ENCODE measurements around the gene POPDC2. TPM values are rescaled to one million over a fixed set of nuclear protein-coding genes. Genes with fewer than 3 reads are reported as not detected.

Gene POPDC2
- total and polyA plus RNA-seq, 2 of the 4 experiments (the other 2 are of a cell fraction) = under 0.01 to 0.29 TPM

DNA sequence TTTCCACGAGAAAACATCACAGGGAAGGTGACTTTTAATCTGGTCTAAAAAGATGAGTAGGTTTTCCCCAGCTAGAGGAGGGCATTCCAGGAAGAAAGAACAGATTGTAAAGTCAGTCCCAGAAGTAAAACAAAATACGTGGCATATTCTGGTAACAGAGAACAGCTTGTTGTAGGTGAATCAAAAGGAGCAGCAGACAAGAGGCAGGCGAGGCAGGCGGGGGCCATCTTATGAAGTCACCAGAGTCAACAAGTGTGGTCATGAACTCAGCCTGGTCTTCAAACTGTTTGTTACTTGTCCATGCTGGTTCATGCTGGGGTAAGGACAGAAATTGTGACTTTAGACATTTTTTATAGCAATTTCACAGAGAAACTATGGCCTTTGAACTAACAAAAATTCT, 4.0 kb upstream of the POPDC2 start:
- Histone ChIP-seq H3K9ac (ENCODE audit: low read depth, low read length) (no peak overlapping the region), H4K20me1 (ENCODE audit: insufficient read depth, low read length) (no peaks in the 10 kb centered on the region), H3K23ac (ENCODE audit: low read depth, low read length) (no peak overlapping the region), H4K8ac (ENCODE audit: low read depth in 2 of 2, low read length in 2 of 2) (no peak overlapping the region), H2BK20ac (ENCODE audit: low read depth, low read length) (no peak overlapping the region), H3K4ac (ENCODE audit: low read depth, low read length) (no peak overlapping the region), H3K9me1 (ENCODE audit: insufficient read depth, low read length) (no peaks in the 10 kb centered on the region), H3K27ac (ENCODE audit: insufficient read depth, low read length) (no peak overlapping the region), H3K36me3 (ENCODE audit: control insufficient read depth, insufficient read depth, low read length) (no peaks in the 10 kb centered on the region), H2AK5ac (ENCODE audit: low read depth, low read length) (no peak overlapping the region), H2AFZ (replicated peaks; ENCODE audit: low read length, poor library complexity) (no peak overlapping the region), H3K14ac (replicated peaks; ENCODE audit: low read depth, low read length) (no peak overlapping the region), H3K56ac (ENCODE audit: extremely low read depth, insufficient read depth, low read length) (no peak overlapping the region), H2BK120ac (ENCODE audit: low read depth, low read length) (no peak overlapping the region), H3K4me3 (ENCODE audit: insufficient read depth, low read depth, low read length) (no peak overlapping the region), H3K9me3 (ENCODE audit: control insufficient read depth, insufficient read depth, low read length) (no peaks in the 10 kb centered on the region), H2AK9ac (replicated peaks; ENCODE audit: low read depth, low read length, poor library complexity) (no peak overlapping the region), H4K5ac (ENCODE audit: low read depth, low read length) (no peak overlapping the region), H3K18ac (ENCODE audit: low read depth, low read length) (no peak overlapping the region), H3K4me2 (ENCODE audit: low read depth, low read length) (no peak overlapping the region), H3K4me1 (ENCODE audit: control insufficient read depth, insufficient read depth, low read length) (peaks cover 2% of the 10 kb centered on the region; the same call in 1 of the 2 replicates), H2BK5ac (ENCODE audit: low read depth, low read length, poor library complexity, severe bottlenecking) (no peak overlapping the region), H2BK15ac (ENCODE audit: low read depth, low read length) (no peak overlapping the region), H3K27me3 (ENCODE audit: control insufficient read depth, insufficient read depth, low read length) (no peaks in the 10 kb centered on the region), H3K79me1 (ENCODE audit: low read depth in 1 of 2, low read length in 2 of 2) (no peaks in the 10 kb centered on the region), H4K91ac (ENCODE audit: insufficient read depth, low read depth, low read length) (no peak overlapping the region)
- TF ChIP-seq CEBPB (IDR thresholded peaks at IDR 0.05; ENCODE audit: low read depth, low read length) = no peak
- TF ChIP-seq ELK1 (IDR thresholded peaks at IDR 0.05; ENCODE audit: borderline replicate concordance, low read depth, low read length) = no peak
- no peak for TF ChIP-seq FOS (IDR thresholded peaks at IDR 0.05; ENCODE audit: low read depth, low read length)
- TF ChIP-seq BHLHE40 (IDR thresholded peaks at IDR 0.05; ENCODE audit: low read depth, low read length) = no peak
- TF ChIP-seq MXI1 (IDR thresholded peaks at IDR 0.05; ENCODE audit: borderline replicate concordance, low read depth, low read length) = no peak
- no peak for TF ChIP-seq MAZ (IDR thresholded peaks at IDR 0.05; ENCODE audit: borderline replicate concordance, low read depth, low read length)
- TF ChIP-seq RAD21 (IDR thresholded peaks at IDR 0.05; ENCODE audit: low read length) = no peak
- no peak for TF ChIP-seq CHD1 (IDR thresholded peaks at IDR 0.05; ENCODE audit: low read depth, low read length)
- no peak for TF ChIP-seq RCOR1 (IDR thresholded peaks at IDR 0.05; ENCODE audit: insufficient replicate concordance, low read length)
- no peak for TF ChIP-seq POLR2A (IDR thresholded peaks at IDR 0.05; ENCODE audit: low read depth, low read length)
- TF ChIP-seq NFE2L2 (IDR thresholded peaks at IDR 0.05; ENCODE audit: low read depth, low read length) = no peak
- TF ChIP-seq MAFK (IDR thresholded peaks at IDR 0.05; ENCODE audit: low read depth, low read length) = no peak
- no peak for TF ChIP-seq RFX5 (IDR thresholded peaks at IDR 0.05; ENCODE audit: low read depth, low read length)
- TF ChIP-seq USF2 (IDR thresholded peaks at IDR 0.05; ENCODE audit: low read depth, low read length) = no peak
- no TSS peak for BruUV-seq (replicated peaks)
- dilution Hi-C loops (cut with HindIII; ENCODE audit: low sequenced_read_pairs, unreplicated experiment) (no loop called here), intact Hi-C loops (cut with micrococcal nuclease) (no loop called here), in situ Hi-C loops (cut with MboI; ENCODE audit: low sequenced_read_pairs) (no loop called here)
- POLR2A ChIA-PET (ENCODE audit: unreplicated experiment) = no interaction called here
- WGBS, 2 experiments (ENCODE audit: extremely low coverage in 2 of 2, insufficient read length in 1 of 2) = 90% methylated on average over 3 of the region's 4 CpGs; no CpG with 5 or more reads in 1 of the 2 experiments
- CTCF ChIA-PET = interaction anchor here (0.5 kb wide), 1 partner anchor 489 kb away, joined by 4 read pairs; no protein-coding TSS in a partner anchor
- DNase-seq (no peak), ATAC-seq (ENCODE audit: low read depth) (no peak)
